PC-3 (cell line): ENCODE results near the gene SH3RF1. TPM values are rescaled to one million over a fixed set of nuclear protein-coding genes. Genes with fewer than 3 reads are reported as not detected.

Source experiments
- ATAC-seq: fragments of 200-7000 bp; cut with Tn5 transposase; 2 replicates; pipeline ENCODE4 v1.9.1; 2020; ENCODE audit warnings: mild to moderate bottlenecking, moderate library complexity
- BruUV-seq: library from RNA; stranded (reverse); fragments of 400-500 nt; replicated peaks from 2 replicates; lab custom pipeline; 2021; lab: Mats Ljungman, UMichigan
- CTCF ChIA-PET: fragments of 300-600 bp; sonication (Branson Sonifier 250); formaldehyde crosslinking; loops from one replicate; lab custom pipeline; 2022; ENCODE audit warnings: antibody characterized with exemption; lab: Charles Lee
- POLR2A ChIA-PET: fragments of 300-600 bp; sonication (Branson Sonifier 250); formaldehyde crosslinking; loops from one replicate; lab custom pipeline; 2022; ENCODE audit warnings: antibody characterized with exemption; ENCODE audit not compliant: unreplicated experiment; lab: Charles Lee
- DNase-seq: peaks from one replicate; pipeline ENCODE4 v3.0.0-alpha.2; 2015
- H2AFZ ChIP-seq: fragments of 300-600 bp; sonication (generic); 2 replicates; pipeline ENCODE4 v1.6.0; 2016; ENCODE audit warnings: antibody characterized with exemption, low read length
- H3F3A ChIP-seq: fragments of 300-600 bp; sonication (generic); one replicate; pipeline ENCODE4 v1.6.0; 2017; ENCODE audit warnings: antibody characterized with exemption, low read length, control low read depth, mild to moderate bottlenecking; ENCODE audit not compliant: unreplicated experiment
- H3K27ac ChIP-seq: fragments of 300-600 bp; sonication (generic); 2 replicates; pipeline ENCODE4 v1.5.1; 2016; ENCODE audit warnings: mild to moderate bottlenecking, low read length
- H3K27me3 ChIP-seq: fragments of 300-600 bp; sonication (generic); 2 replicates; pipeline ENCODE4 v1.6.1; 2016; ENCODE audit warnings: low read length, mixed read lengths
- H3K36me3 ChIP-seq: fragments of 300-600 bp; sonication (generic); 2 replicates; pipeline ENCODE4 v1.6.1; 2016; ENCODE audit warnings: low read depth, mixed run types, low read length, mixed read lengths
- H3K4me1 ChIP-seq: fragments of 300-600 bp; sonication (generic); 2 replicates; pipeline ENCODE4 v1.5.1; 2016; ENCODE audit warnings: low read length; ENCODE audit not compliant: insufficient read depth
- H3K4me2 ChIP-seq: fragments of 300-600 bp; sonication (generic); 2 replicates; pipeline ENCODE4 v1.6.0; 2016; ENCODE audit warnings: low read length
- H3K4me3 ChIP-seq: fragments of 300-600 bp; sonication (generic); 2 replicates; pipeline ENCODE4 v1.5.1; 2016; ENCODE audit warnings: mild to moderate bottlenecking, low read length, mixed read lengths
- H3K79me2 ChIP-seq: fragments of 300-600 bp; sonication (generic); 2 replicates; pipeline ENCODE4 v1.6.1; 2017; ENCODE audit warnings: low read length, mixed read lengths
- H3K9ac ChIP-seq: fragments of 300-600 bp; sonication (generic); 2 replicates; pipeline ENCODE4 v1.6.0; 2016; ENCODE audit warnings: mild to moderate bottlenecking, low read length
- H3K9me2 ChIP-seq: fragments of 300-600 bp; sonication (generic); replicated peaks from 2 replicates; pipeline ENCODE4 v1.6.1; 2016; ENCODE audit warnings: mixed run types, low read length, mixed read lengths
- H3K9me3 ChIP-seq: fragments of 300-600 bp; sonication (generic); 2 replicates; pipeline ENCODE4 v1.6.1; 2016; ENCODE audit warnings: low read length, mixed read lengths
- H4K20me1 ChIP-seq: fragments of 300-600 bp; sonication (generic); 2 replicates; pipeline ENCODE4 v1.6.1; 2016; ENCODE audit warnings: low read length, mixed read lengths
- CTCF ChIP-seq: fragments of 300-600 bp; sonication (generic); conservative IDR thresholded peaks from 2 replicates; pipeline ENCODE4 v1.5.1; 2017; ENCODE audit warnings: antibody characterized with exemption, low read depth, mild to moderate bottlenecking, low read length
- EZH2 ChIP-seq: fragments of 300-600 bp; sonication (generic); IDR thresholded peaks from one replicate; pipeline ENCODE4 v1.6.1; 2017; ENCODE audit warnings: antibody characterized with exemption, mild to moderate bottlenecking, low read length; ENCODE audit not compliant: unreplicated experiment
- EZH2phosphoT487 ChIP-seq: fragments of 300-600 bp; sonication (generic); IDR thresholded peaks from 2 replicates; pipeline ENCODE4 v1.6.1; 2018; ENCODE audit warnings: mild to moderate bottlenecking, antibody characterized with exemption, low read length, borderline replicate concordance
- intact Hi-C: fragments of 100-400 bp; cut with micrococcal nuclease; formaldehyde crosslinking; loops from 2 replicates; pipeline ENCODE4 v1.9.0; 2023
- total RNA-seq: library from RNA; depleted of rRNA; stranded (reverse); fragments of >200 nt; gene quantifications from 2 replicates; pipeline ENCODE4 v1.2.3, GENCODE V29; 2014

Gene SH3RF1
- total RNA-seq, 1 experiment from 2014 or later = 21.0 TPM

GRCh38 chr4:169066934-169067333 is 203.8 kb downstream of the SH3RF1 start:
- intact Hi-C loops = no loop called here
- Histone ChIP-seq H3K27ac (no peak overlapping the region), H3K27me3 (no peaks in the 10 kb centered on the region), H3K9me2 (no peaks in the 10 kb centered on the region), H3K4me1 (peaks cover 42% of the 10 kb centered on the region), H3K4me2 (no peak overlapping the region), H3K9ac (no peak overlapping the region), H3K9me3 (no peaks in the 10 kb centered on the region), H3F3A (peaks cover 11% of the 10 kb centered on the region), H2AFZ (no peak overlapping the region), H3K36me3 (no peaks in the 10 kb centered on the region), H3K79me2 (no peaks in the 10 kb centered on the region), H4K20me1 (no peaks in the 10 kb centered on the region), H3K4me3 (no peak overlapping the region)
- DNase-seq = no peak
- no peak for ATAC-seq
- no TSS peak for BruUV-seq
- ChIA-PET CTCF (interaction anchor here (0.6 kb wide), 1 partner anchor 425 kb away, joined by 4 read pairs; no protein-coding TSS in a partner anchor), POLR2A (interaction anchor here (0.6 kb wide), 1 partner anchor 57 kb away, joined by 11 read pairs; the partner anchor contains the start of gene CBR4)
- TF ChIP-seq EZH2phosphoT487 (no peak), CTCF (no peak), EZH2 (no peak)

- Histone ChIP-seq H3K79me2 (no peaks in the 10 kb centered on the region), H3K9me2 (no peaks in the 10 kb centered on the region), H3K9ac (no peak overlapping the region), H4K20me1 (no peaks in the 10 kb centered on the region), H3K4me2 (no peak overlapping the region), H3K4me3 (no peak overlapping the region), H3K4me1 (peaks cover 20% of the 10 kb centered on the region), H3K36me3 (no peaks in the 10 kb centered on the region), H2AFZ (no peak overlapping the region), H3K27ac (no peak overlapping the region), H3F3A (no peaks in the 10 kb centered on the region), H3K27me3 (no peaks in the 10 kb centered on the region), H3K9me3 (no peaks in the 10 kb centered on the region)
- CTCF ChIA-PET = no interaction called here
- TF ChIP-seq CTCF = no peak
- TF ChIP-seq EZH2 = no peak
- TF ChIP-seq EZH2phosphoT487 = no peak
- DNase-seq = no peak
- no peak for ATAC-seq
- POLR2A ChIA-PET = interaction anchor here (0.6 kb wide), 1 partner anchor 632 kb away, joined by 3 read pairs; no protein-coding TSS in a partner anchor
- intact Hi-C loops = no loop called here
- no TSS peak for BruUV-seq
Measured at GRCh38 chr4:169064296-169064695, 206.5 kb downstream of the SH3RF1 start.

- H3K4me1 ChIP-seq = peaks cover 14% of the 10 kb centered on the region
- no peaks in the 10 kb centered on the region for H3K9me3 ChIP-seq
- no TSS peak for BruUV-seq
- H3K9me2 ChIP-seq = no peaks in the 10 kb centered on the region
- no peaks in the 10 kb centered on the region for H3F3A ChIP-seq
- no peak overlapping the region for H3K4me3 ChIP-seq
- ChIA-PET CTCF (no interaction called here), POLR2A (no interaction called here)
- no peak for ATAC-seq
- no peak for DNase-seq
- no peak overlapping the region for H2AFZ ChIP-seq
- intact Hi-C loops = no loop called here
- no peaks in the 10 kb centered on the region for H4K20me1 ChIP-seq
- H3K36me3 ChIP-seq = no peaks in the 10 kb centered on the region
- H3K27me3 ChIP-seq = no peaks in the 10 kb centered on the region
- H3K27ac ChIP-seq = no peak overlapping the region
- H3K9ac ChIP-seq = no peak overlapping the region
- H3K4me2 ChIP-seq = no peak overlapping the region
- TF ChIP-seq EZH2 (no peak), EZH2phosphoT487 (no peak), CTCF (no peak)
- H3K79me2 ChIP-seq = no peaks in the 10 kb centered on the region
Measured at GRCh38 chr4:169063441-169063840, 207.3 kb downstream of the SH3RF1 start.
